ENCODE results near the gene NDFIP1. TPM values are rescaled to one million over a fixed set of nuclear protein-coding genes. Genes with fewer than 3 reads are reported as not detected.

NDFIP1 gene
- total RNA-seq, 2 experiments from 2014 or later = 47.2 TPM

- Mint-ChIP-seq H3K36me3 (ENCODE audit: low read depth) (peaks cover 13% of the 10 kb centered on the region), H3K27me3 (ENCODE audit: low read depth) (no peaks in the 10 kb centered on the region), H3K27ac (no peak overlapping the region), H3K4me1 (ENCODE audit: low read depth) (no peaks in the 10 kb centered on the region), H3K4me3 (no peak overlapping the region), H3K9me3 (ENCODE audit: insufficient read depth) (no peaks in the 10 kb centered on the region)
- POLR2A ChIA-PET = no interaction called here
- CTCF ChIA-PET = interaction anchor here (1.0 to 1.7 kb wide), 3 partner anchors 12 to 167 kb away, joined by 3 to 4 read pairs (median 4); no protein-coding TSS in a partner anchor
- no peak for DNase-seq
- no peak for ATAC-seq
Observed at GRCh38 chr5:142156839-142157463, 48.4 kb downstream of the NDFIP1 start.

GRCh38 chr5:142159354-142159753, 50.8 kb downstream of the NDFIP1 start:
- DNase-seq (no peak), ATAC-seq (no peak)
- H3K36me3 Mint-ChIP-seq (ENCODE audit: low read depth) = peaks cover 4% of the 10 kb centered on the region
- H3K27ac Mint-ChIP-seq = no peak overlapping the region
- CTCF ChIA-PET = no interaction called here
- H3K27me3 Mint-ChIP-seq (ENCODE audit: low read depth) = no peaks in the 10 kb centered on the region
- POLR2A ChIA-PET = no interaction called here
- no peaks in the 10 kb centered on the region for H3K4me1 Mint-ChIP-seq (ENCODE audit: low read depth)
- H3K4me3 Mint-ChIP-seq = no peak overlapping the region
- H3K9me3 Mint-ChIP-seq (ENCODE audit: insufficient read depth) = no peaks in the 10 kb centered on the region

- CTCF ChIA-PET = interaction anchor here (0.7 kb wide), 1 partner anchor 285 kb away, joined by 3 read pairs; no protein-coding TSS in a partner anchor
Observed at GRCh38 chr5:142164315-142164714, 55.7 kb downstream of the NDFIP1 start.

GRCh38 chr5:142166754-142167153, 58.2 kb downstream of the NDFIP1 start:
- H3K4me3 Mint-ChIP-seq = no peak overlapping the region
- no peak overlapping the region for H3K27ac Mint-ChIP-seq
- POLR2A ChIA-PET = no interaction called here
- H3K36me3 Mint-ChIP-seq (ENCODE audit: low read depth) = no peaks in the 10 kb centered on the region
- CTCF ChIA-PET = interaction anchor here (0.9 to 1.1 kb wide), 2 partner anchors 15 to 176 kb away, joined by 3 to 4 read pairs; no protein-coding TSS in a partner anchor
- H3K9me3 Mint-ChIP-seq (ENCODE audit: insufficient read depth) = no peaks in the 10 kb centered on the region
- H3K4me1 Mint-ChIP-seq (ENCODE audit: low read depth) = no peaks in the 10 kb centered on the region
- peaks cover 2% of the 10 kb centered on the region for H3K27me3 Mint-ChIP-seq (ENCODE audit: low read depth)
- ATAC-seq = no peak
- no peak for DNase-seq

More at GRCh38 chr5:142164315-142164714, 55.7 kb downstream of the NDFIP1 start:
- H3K9me3 Mint-ChIP-seq (ENCODE audit: insufficient read depth) = no peaks in the 10 kb centered on the region
- H3K36me3 Mint-ChIP-seq (ENCODE audit: low read depth) = no peaks in the 10 kb centered on the region
- no peak for DNase-seq
- POLR2A ChIA-PET = no interaction called here
- H3K4me3 Mint-ChIP-seq = no peak overlapping the region
- H3K27me3 Mint-ChIP-seq (ENCODE audit: low read depth) = no peaks in the 10 kb centered on the region
- ATAC-seq = no peak
- H3K27ac Mint-ChIP-seq = no peak overlapping the region
- H3K4me1 Mint-ChIP-seq (ENCODE audit: low read depth) = no peaks in the 10 kb centered on the region

- no peak for DNase-seq
Observed at GRCh38 chr5:142167458-142167857, 58.9 kb downstream of the NDFIP1 start.

GRCh38 chr5:142168365-142168764, 59.8 kb downstream of the NDFIP1 start:
- Mint-ChIP-seq H3K4me3 (no peak overlapping the region), H3K9me3 (ENCODE audit: insufficient read depth) (no peaks in the 10 kb centered on the region), H3K27me3 (ENCODE audit: low read depth) (peaks cover 2% of the 10 kb centered on the region), H3K27ac (no peak overlapping the region), H3K36me3 (ENCODE audit: low read depth) (no peaks in the 10 kb centered on the region), H3K4me1 (ENCODE audit: low read depth) (no peaks in the 10 kb centered on the region)
- ChIA-PET CTCF (interaction anchor here (0.7 kb wide), 1 partner anchor 155 kb away, joined by 3 read pairs; no protein-coding TSS in a partner anchor), POLR2A (no interaction called here)
- no peak for DNase-seq
- ATAC-seq = no peak

More at GRCh38 chr5:142167458-142167857, 58.9 kb downstream of the NDFIP1 start:
- Mint-ChIP-seq H3K27ac (no peak overlapping the region), H3K4me3 (no peak overlapping the region), H3K27me3 (ENCODE audit: low read depth) (peaks cover 2% of the 10 kb centered on the region), H3K9me3 (ENCODE audit: insufficient read depth) (no peaks in the 10 kb centered on the region), H3K36me3 (ENCODE audit: low read depth) (no peaks in the 10 kb centered on the region), H3K4me1 (ENCODE audit: low read depth) (no peaks in the 10 kb centered on the region)
- ChIA-PET CTCF (interaction anchor here (1.1 kb wide), 1 partner anchor 16 kb away, joined by 3 read pairs; no protein-coding TSS in a partner anchor), POLR2A (no interaction called here)
- no peak for ATAC-seq

GRCh38 chr5:142170254-142170953, 61.8 kb downstream of the NDFIP1 start:
- ChIA-PET POLR2A (no interaction called here), CTCF (interaction anchor here (0.6 to 1.1 kb wide), 2 partner anchors 19 to 97 kb away, joined by 3 read pairs; no protein-coding TSS in a partner anchor)
- H3K9me3 Mint-ChIP-seq (ENCODE audit: insufficient read depth) = no peaks in the 10 kb centered on the region
- DNase-seq (no peak), ATAC-seq (no peak)
- no peaks in the 10 kb centered on the region for H3K4me1 Mint-ChIP-seq (ENCODE audit: low read depth)
- H3K36me3 Mint-ChIP-seq (ENCODE audit: low read depth) = no peaks in the 10 kb centered on the region
- H3K4me3 Mint-ChIP-seq = no peak overlapping the region
- H3K27me3 Mint-ChIP-seq (ENCODE audit: low read depth) = peaks cover 9% of the 10 kb centered on the region
- H3K27ac Mint-ChIP-seq = no peak overlapping the region

GRCh38 chr5:142171270-142171669, 62.7 kb downstream of the NDFIP1 start:
- Mint-ChIP-seq H3K9me3 (ENCODE audit: insufficient read depth) (no peaks in the 10 kb centered on the region), H3K27ac (no peak overlapping the region), H3K4me3 (no peak overlapping the region), H3K4me1 (ENCODE audit: low read depth) (no peaks in the 10 kb centered on the region), H3K36me3 (ENCODE audit: low read depth) (no peaks in the 10 kb centered on the region), H3K27me3 (ENCODE audit: low read depth) (peaks cover 11% of the 10 kb centered on the region)
- POLR2A ChIA-PET = no interaction called here
- CTCF ChIA-PET = interaction anchor here (0.6 to 1.1 kb wide), 2 partner anchors 15 to 98 kb away, joined by 3 read pairs; no protein-coding TSS in a partner anchor
- no peak for ATAC-seq
- DNase-seq = no peak

GRCh38 chr5:142175039-142175438, 66.5 kb downstream of the NDFIP1 start:
- Mint-ChIP-seq H3K4me1 (ENCODE audit: low read depth) (no peaks in the 10 kb centered on the region), H3K27ac (no peak overlapping the region), H3K9me3 (ENCODE audit: insufficient read depth) (no peaks in the 10 kb centered on the region), H3K27me3 (ENCODE audit: low read depth) (peaks cover 11% of the 10 kb centered on the region), H3K4me3 (no peak overlapping the region), H3K36me3 (ENCODE audit: low read depth) (no peaks in the 10 kb centered on the region)
- ATAC-seq (no peak), DNase-seq (no peak)
- ChIA-PET POLR2A (no interaction called here), CTCF (interaction anchor here (0.6 kb wide), 1 partner anchor 158 kb away, joined by 5 read pairs; no protein-coding TSS in a partner anchor)

- ChIA-PET POLR2A (no interaction called here), CTCF (no interaction called here)
- Mint-ChIP-seq H3K36me3 (ENCODE audit: low read depth) (no peaks in the 10 kb centered on the region), H3K4me3 (no peak overlapping the region), H3K27me3 (ENCODE audit: low read depth) (peaks cover 11% of the 10 kb centered on the region), H3K27ac (no peak overlapping the region), H3K9me3 (ENCODE audit: insufficient read depth) (no peaks in the 10 kb centered on the region), H3K4me1 (ENCODE audit: low read depth) (no peaks in the 10 kb centered on the region)
- ATAC-seq = no peak
- no peak for DNase-seq
Observed at GRCh38 chr5:142175461-142176142, 67.0 kb downstream of the NDFIP1 start.

- H3K27me3 Mint-ChIP-seq (ENCODE audit: low read depth) = peaks cover 11% of the 10 kb centered on the region
- POLR2A ChIA-PET = no interaction called here
- H3K27ac Mint-ChIP-seq = no peak overlapping the region
- H3K9me3 Mint-ChIP-seq (ENCODE audit: insufficient read depth) = no peaks in the 10 kb centered on the region
- DNase-seq (no peak), ATAC-seq (no peak)
- no peaks in the 10 kb centered on the region for H3K4me1 Mint-ChIP-seq (ENCODE audit: low read depth)
- no peak overlapping the region for H3K4me3 Mint-ChIP-seq
- CTCF ChIA-PET = no interaction called here
- no peaks in the 10 kb centered on the region for H3K36me3 Mint-ChIP-seq (ENCODE audit: low read depth)
Observed at GRCh38 chr5:142176255-142176654, 67.7 kb downstream of the NDFIP1 start.

- Mint-ChIP-seq H3K36me3 (ENCODE audit: low read depth) (no peaks in the 10 kb centered on the region), H3K27ac (no peak overlapping the region), H3K4me1 (ENCODE audit: low read depth) (no peaks in the 10 kb centered on the region), H3K27me3 (ENCODE audit: low read depth) (peaks cover 8% of the 10 kb centered on the region), H3K9me3 (ENCODE audit: insufficient read depth) (no peaks in the 10 kb centered on the region), H3K4me3 (no peak overlapping the region)
- CTCF ChIA-PET = no interaction called here
- DNase-seq (no peak), ATAC-seq (no peak)
- POLR2A ChIA-PET = interaction anchor here (0.5 kb wide), 1 partner anchor 63 kb away, joined by 3 read pairs; no protein-coding TSS in a partner anchor
Observed at GRCh38 chr5:142178651-142179050, 70.1 kb downstream of the NDFIP1 start.
